ENCODE data around the gene CAMTA1. TPM values are rescaled to one million over a fixed set of nuclear protein-coding genes. Genes with fewer than 3 reads are reported as not detected.

The CAMTA1 gene
- total RNA-seq, 1 experiment from 2014 or later: 60.0 TPM

DNA sequence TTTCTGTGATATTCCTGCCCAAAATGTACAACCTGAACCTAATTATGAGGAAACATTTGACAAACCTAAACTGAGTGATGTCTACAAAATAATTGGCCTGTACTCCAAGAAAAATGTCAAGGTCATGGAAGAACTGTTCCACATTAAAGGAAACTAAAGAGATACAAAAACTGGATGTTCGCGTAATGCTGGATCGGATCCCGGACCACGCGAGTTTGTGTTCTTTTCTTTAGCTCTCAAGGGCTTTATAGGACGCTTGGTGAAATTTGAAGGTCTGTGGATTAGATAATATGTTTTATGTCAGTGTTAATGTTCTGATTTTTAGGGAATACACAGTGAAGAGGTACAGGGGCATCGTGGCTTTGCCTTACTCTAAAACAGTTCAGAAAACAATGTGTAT lies 400.5 kb downstream of the CAMTA1 start:
- Mint-ChIP-seq H3K4me1 (ENCODE audit: low read depth, unreplicated experiment) (no peaks in the 10 kb centered on the region), H3K27ac (ENCODE audit: unreplicated experiment) (no peak overlapping the region), H3K27me3 (ENCODE audit: insufficient read depth, unreplicated experiment) (peaks cover 17% of the 10 kb centered on the region), H3K9me3 (ENCODE audit: unreplicated experiment) (no peaks in the 10 kb centered on the region), H3K4me3 (ENCODE audit: unreplicated experiment) (no peak overlapping the region), H3K36me3 (ENCODE audit: insufficient read depth, unreplicated experiment) (no peaks in the 10 kb centered on the region)
- intact Hi-C loops (cut with micrococcal nuclease; ENCODE audit: unreplicated experiment): no loop called here
- H3K9me3 ChIP-seq: peaks cover 7% of the 10 kb centered on the region
- ChIA-PET CTCF (no interaction called here), POLR2A (no interaction called here)
- no TSS peak for BruUV-seq (replicated peaks)
- no peaks in the 10 kb centered on the region for H3K36me3 ChIP-seq (ENCODE audit: control insufficient read depth, insufficient read depth, low read length)
- no peak overlapping the region for H3K4me3 ChIP-seq (ENCODE audit: low read depth, low read length)
- H3K27me3 ChIP-seq (replicated peaks; ENCODE audit: control insufficient read depth, insufficient read depth, low read length): no peaks in the 10 kb centered on the region
- TF ChIP-seq CTCF (IDR thresholded peaks at IDR 0.05; ENCODE audit: insufficient read depth in 1 of 2, low read depth in 1 of 2, low read length in 1 of 2, severe bottlenecking in 1 of 2, unreplicated experiment in 1 of 2): no peak
- DNase-seq: no peak
- H3K4me1 ChIP-seq: no peaks in the 10 kb centered on the region

GRCh38 chr1:7186382-7187111 lies 401.3 kb downstream of the CAMTA1 start:
- H3K4me3 ChIP-seq (ENCODE audit: low read depth, low read length): no peak overlapping the region
- peaks cover 17% of the 10 kb centered on the region for H3K27me3 Mint-ChIP-seq (ENCODE audit: insufficient read depth, unreplicated experiment)
- H3K36me3 ChIP-seq (ENCODE audit: control insufficient read depth, insufficient read depth, low read length): no peaks in the 10 kb centered on the region
- TF ChIP-seq CTCF (IDR thresholded peaks at IDR 0.05; ENCODE audit: insufficient read depth in 1 of 2, low read depth in 1 of 2, low read length in 1 of 2, severe bottlenecking in 1 of 2, unreplicated experiment in 1 of 2): peak in 1 of 2 experiments; percentile 17
- POLR2A ChIA-PET: no interaction called here
- BruUV-seq (replicated peaks): no TSS peak
- intact Hi-C loops (cut with micrococcal nuclease; ENCODE audit: unreplicated experiment): no loop called here
- no peak for DNase-seq
- no peaks in the 10 kb centered on the region for H3K4me1 Mint-ChIP-seq (ENCODE audit: low read depth, unreplicated experiment)
- no peak overlapping the region for H3K27ac Mint-ChIP-seq (ENCODE audit: unreplicated experiment)
- no peaks in the 10 kb centered on the region for H3K27me3 ChIP-seq (replicated peaks; ENCODE audit: control insufficient read depth, insufficient read depth, low read length)
- no peaks in the 10 kb centered on the region for H3K4me1 ChIP-seq
- no peaks in the 10 kb centered on the region for H3K9me3 Mint-ChIP-seq (ENCODE audit: unreplicated experiment)
- H3K9me3 ChIP-seq: no peaks in the 10 kb centered on the region
- H3K4me3 Mint-ChIP-seq (ENCODE audit: unreplicated experiment): no peak overlapping the region
- no peaks in the 10 kb centered on the region for H3K36me3 Mint-ChIP-seq (ENCODE audit: insufficient read depth, unreplicated experiment)
- CTCF ChIA-PET: no interaction called here

GRCh38 chr1:7187112-7187493 lies 401.8 kb downstream of the CAMTA1 start:
- H3K27me3 ChIP-seq (replicated peaks; ENCODE audit: control insufficient read depth, insufficient read depth, low read length): no peaks in the 10 kb centered on the region
- Mint-ChIP-seq H3K27ac (ENCODE audit: unreplicated experiment) (no peak overlapping the region), H3K9me3 (ENCODE audit: unreplicated experiment) (no peaks in the 10 kb centered on the region), H3K27me3 (ENCODE audit: insufficient read depth, unreplicated experiment) (peaks cover 19% of the 10 kb centered on the region), H3K4me1 (ENCODE audit: low read depth, unreplicated experiment) (no peaks in the 10 kb centered on the region), H3K4me3 (ENCODE audit: unreplicated experiment) (no peak overlapping the region), H3K36me3 (ENCODE audit: insufficient read depth, unreplicated experiment) (no peaks in the 10 kb centered on the region)
- no peaks in the 10 kb centered on the region for H3K36me3 ChIP-seq (ENCODE audit: control insufficient read depth, insufficient read depth, low read length)
- no peak overlapping the region for H3K4me3 ChIP-seq (ENCODE audit: low read depth, low read length)
- POLR2A ChIA-PET: no interaction called here
- no peak for DNase-seq
- BruUV-seq (replicated peaks): no TSS peak
- CTCF ChIA-PET: no interaction called here
- no peak for TF ChIP-seq CTCF (IDR thresholded peaks at IDR 0.05; ENCODE audit: insufficient read depth in 1 of 2, low read depth in 1 of 2, low read length in 1 of 2, severe bottlenecking in 1 of 2, unreplicated experiment in 1 of 2)
- H3K9me3 ChIP-seq: no peaks in the 10 kb centered on the region
- intact Hi-C loops (cut with micrococcal nuclease; ENCODE audit: unreplicated experiment): no loop called here
- H3K4me1 ChIP-seq: no peaks in the 10 kb centered on the region
